Measurements from ENCODE around the gene TEK.

DNA sequence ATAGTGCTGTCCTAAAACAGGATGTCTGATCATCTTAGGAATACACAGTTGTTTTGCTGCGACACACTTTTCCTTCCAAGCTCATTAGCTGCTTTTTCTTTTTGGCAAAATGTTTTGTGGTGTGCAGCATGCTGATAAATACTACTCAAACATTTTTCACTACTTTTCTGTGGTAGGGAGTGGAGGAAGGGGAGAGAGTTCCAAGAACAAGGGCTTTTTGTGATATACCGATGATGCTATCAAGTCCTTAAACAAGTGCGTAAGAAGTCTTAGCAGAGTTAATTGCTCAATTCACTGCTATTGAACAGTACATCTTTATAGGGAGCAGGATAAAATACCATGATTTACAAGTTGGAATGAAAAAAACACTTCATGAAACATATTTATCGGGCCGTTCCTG, 23.6 kb upstream of the TEK start:
- TF ChIP-seq POLR2AphosphoS5 (IDR thresholded peaks at IDR 0.05; ENCODE audit: borderline replicate concordance, low read depth, low read length) = no peak
- TF ChIP-seq EZH2 (IDR thresholded peaks at IDR 0.05) = no peak
